GM19351 (cell line): ENCODE results near the gene SLC6A16.
"Not testable (repeated sequence)": the region's sequence is repeated elsewhere in the genome, so short reads cannot be mapped to it uniquely, and the experiment has no call there.

Source experiments
- ATAC-seq: cut with Tn5 transposase; IDR thresholded peaks from one replicate; pipeline ENCODE4 v1.9.1; 2021; ENCODE audit warnings: mild to moderate bottlenecking, moderate library complexity; ENCODE audit not compliant: unreplicated experiment

SLC6A16 gene

DNA sequence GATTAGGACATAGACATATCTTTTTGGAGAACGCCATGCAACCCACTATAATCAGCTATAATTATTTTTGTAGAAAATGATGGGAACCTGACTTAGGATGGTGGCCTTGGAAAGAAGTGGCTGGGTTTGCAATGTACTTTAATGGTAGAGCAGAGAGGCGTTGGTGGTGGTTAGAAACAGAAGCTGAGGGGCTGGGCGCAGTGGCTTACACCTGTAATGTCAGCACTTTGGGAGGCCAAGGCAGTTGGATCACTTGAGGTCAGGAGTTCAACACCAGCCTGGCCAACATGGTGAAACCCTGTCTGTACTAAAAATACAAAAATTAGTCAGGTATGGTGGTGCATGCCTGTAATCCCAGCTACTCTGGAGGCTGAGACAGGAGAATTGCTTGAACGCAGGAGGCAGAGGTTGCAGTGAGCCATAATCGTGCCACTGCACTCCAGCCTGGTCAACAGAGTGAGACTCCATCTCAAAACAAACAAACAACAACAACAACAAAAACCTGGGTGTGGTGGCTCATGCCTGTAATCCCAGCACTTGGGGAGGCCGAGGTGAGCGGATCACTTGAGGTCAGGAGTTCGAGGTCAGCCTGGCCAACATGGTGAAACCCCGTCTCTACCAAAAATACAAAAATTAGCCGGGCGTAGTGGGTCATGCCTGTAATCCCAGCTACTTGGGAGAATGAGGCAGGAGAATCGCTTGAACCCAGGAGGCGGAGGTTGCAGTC is 7.9 kb upstream of the SLC6A16 start:
- ATAC-seq = not testable (repeated sequence)

DNA sequence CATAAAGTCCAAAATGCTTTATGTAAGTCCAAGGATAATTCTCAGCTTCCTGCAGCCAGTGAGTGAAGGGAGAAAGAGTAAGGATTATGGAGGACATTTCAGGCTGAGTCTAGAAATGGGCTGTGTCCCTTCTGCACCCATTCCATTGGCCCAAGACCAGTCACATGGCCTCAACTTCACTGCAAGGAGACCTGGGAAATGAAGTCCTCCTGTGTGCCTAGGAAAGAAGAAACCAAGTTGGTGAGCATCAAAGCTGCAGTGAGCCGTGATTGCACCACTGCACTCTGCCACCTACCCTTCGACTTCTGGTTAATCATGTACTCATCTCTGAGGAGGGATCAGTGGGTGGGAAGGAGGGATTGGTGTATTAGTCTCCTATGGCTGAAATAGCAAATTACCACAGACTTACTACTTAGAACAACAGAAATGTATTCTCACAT is 6.6 kb upstream of the SLC6A16 start:
- ATAC-seq = no peak

DNA sequence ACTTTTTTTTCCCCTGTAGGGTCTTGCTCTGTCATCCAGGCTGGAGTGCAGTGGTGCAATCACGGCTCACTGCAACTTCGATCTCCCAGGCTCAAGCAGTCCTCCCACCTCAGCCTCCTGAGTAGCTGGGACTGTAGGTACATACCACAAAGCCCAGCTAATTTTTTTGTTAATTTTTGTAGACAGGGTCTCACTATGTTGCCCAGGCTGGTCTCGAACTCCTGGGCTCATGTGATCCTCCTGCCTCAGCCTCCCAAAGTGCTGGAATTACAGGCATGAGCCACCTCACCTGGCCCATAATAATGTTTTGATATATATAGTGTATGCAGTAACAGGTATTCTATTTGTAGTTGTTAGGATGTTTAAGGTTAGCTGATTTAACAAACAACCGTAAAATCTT is 6.2 kb upstream of the SLC6A16 start:
- not testable (repeated sequence) for ATAC-seq

DNA sequence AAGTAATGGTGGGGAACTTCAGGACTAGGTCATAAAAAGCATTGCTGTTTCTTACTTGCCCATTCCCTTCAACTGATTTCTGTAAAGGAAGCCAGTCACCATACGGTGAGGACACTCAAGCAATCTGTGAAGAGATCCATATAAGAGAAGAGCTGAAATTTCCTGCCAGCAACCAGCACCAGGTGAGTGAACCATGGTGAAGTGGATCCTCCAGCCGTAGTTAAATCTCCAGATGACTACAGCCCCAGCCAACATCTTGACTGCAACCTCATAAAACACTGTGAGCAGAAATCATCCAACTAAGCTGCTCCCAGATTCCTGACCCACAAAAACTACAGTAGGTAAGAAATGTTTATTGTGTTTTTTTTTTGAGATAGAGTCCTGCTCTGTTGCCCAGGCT is 3.8 kb upstream of the SLC6A16 start:
- no peak for ATAC-seq

DNA sequence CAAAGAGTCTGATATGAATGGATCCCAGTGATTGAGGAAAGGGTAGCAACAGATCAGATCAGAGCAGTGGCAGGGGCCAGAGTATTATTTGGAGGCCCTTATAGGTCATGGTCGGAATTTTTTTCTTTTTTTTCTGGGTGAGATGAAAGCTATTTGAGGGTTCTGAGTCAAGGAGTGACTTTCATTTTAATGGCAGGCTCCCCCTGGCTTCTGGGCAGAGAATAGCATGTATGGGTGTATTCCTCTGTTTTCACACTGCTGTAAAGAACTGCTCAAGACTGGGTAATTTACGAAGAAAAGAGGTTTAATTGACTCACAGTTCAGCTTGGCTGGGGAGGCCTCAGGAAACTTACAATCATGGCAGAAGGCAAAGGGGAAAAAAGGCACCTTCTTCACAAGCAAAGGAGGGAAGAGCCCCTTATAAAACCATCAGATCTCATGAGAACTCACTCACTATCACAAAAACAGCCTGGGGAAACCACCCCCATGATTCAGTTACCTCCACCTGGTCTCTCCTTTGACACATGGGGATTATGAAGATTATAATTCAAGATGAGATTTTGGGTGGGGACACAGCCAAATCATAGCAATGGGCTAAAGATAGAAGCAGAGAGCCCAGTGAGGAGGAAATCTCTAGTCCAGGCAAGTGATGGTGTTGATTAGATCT is 3.0 kb upstream of the SLC6A16 start:
- ATAC-seq = no peak

DNA sequence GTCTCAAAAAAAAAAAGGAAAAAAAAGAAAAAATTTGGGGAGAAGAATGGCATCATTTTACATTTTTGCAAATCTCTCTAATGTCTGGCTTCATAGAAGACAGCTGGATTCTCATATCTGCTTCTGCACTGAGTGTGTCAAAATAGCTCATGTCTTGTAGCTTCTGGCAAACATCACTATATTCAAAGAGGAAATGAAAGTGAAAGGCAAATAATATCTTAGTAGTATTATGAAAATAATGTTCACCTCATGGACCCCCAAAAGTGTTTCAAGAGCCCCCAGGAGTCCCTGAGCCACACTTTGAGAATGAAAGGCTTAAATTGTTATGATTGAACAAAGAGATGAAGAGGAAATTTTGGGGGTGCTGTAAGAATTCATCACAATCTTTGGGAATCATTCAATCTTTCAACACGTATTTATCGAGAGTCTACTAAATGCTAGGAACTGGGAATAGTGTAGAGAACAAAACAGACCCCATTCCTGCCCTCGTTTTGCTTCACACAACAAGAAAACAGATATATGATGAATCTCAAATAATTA is 1.2 kb upstream of the SLC6A16 start:
- ATAC-seq = no peak

DNA sequence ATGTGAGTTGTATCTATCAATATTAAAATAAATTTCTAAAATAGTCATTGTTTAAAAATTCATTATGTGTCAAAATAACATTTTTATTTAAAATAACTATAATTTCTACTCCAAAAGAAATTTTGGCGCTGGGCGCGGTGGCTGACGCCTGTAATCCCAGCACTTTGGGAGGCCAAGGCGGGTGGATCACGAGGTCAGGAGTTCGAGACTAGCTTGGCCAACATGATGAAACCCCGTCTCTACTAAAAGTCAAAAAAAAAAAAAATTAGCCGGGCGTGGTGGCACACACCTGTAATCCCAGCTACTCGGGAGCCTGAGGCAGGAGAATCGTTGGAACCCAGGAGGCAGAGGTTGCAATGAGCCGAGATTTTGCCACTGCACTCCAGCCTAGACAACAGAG is 765 bp upstream of the SLC6A16 start:
- ATAC-seq = not testable (repeated sequence)

DNA sequence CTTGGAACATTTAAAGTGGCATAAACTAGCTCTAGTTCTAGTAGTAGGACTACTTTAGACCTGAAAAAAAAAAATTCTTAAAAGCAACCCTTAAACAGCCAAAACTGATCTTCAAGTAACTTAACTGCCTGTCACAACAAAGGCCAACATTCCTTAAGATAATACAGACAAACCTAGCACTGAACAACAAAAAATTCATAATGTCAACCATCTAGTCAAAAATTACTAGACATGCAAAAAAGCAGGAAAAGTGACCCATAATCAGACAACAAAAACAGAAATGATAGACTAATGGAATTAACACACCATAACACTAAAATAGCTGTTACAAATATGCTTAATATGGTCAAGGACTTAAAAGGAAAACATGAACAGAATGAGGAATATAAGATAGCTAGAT is 6.7 kb downstream of the SLC6A16 start:
- no peak for ATAC-seq

DNA sequence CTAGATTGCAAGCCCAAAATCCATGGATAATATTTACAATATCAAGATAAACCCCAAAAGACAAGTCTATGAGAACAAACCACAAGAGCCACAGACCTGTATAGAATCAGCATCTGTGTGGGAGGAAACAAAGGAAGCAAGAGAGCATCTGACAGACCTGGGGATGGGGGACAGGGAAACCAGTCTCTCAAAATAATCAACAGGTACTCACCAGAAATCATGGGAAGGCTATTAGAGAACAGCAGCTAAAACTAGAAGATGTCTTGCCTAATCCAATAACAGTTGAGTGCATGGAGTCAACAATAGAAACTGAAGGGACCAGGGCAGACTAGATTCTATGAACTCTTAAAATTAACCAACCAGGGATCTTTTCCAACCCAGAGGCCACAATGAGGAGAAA is 8.7 kb downstream of the SLC6A16 start:
- ATAC-seq = no peak

DNA sequence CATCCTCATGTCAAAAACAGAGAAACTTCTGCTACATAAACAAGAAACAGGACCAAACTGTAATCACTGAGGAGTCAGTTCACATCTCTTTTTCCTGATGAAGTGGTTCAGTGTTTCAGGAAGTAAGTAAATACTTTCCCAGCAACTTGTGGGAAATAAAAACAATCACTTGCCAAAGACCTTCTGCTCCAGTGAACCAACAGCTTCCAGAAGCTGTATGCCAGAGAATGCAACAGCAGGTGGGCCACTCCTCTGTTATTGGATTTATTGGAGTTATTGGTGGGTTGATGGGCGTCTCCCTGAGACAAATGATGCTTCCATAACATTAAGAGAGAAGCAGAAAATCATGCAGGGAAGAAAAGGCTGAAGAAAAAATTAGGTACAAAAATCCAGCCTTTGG is 9.9 kb downstream of the SLC6A16 start:
- ATAC-seq = no peak

DNA sequence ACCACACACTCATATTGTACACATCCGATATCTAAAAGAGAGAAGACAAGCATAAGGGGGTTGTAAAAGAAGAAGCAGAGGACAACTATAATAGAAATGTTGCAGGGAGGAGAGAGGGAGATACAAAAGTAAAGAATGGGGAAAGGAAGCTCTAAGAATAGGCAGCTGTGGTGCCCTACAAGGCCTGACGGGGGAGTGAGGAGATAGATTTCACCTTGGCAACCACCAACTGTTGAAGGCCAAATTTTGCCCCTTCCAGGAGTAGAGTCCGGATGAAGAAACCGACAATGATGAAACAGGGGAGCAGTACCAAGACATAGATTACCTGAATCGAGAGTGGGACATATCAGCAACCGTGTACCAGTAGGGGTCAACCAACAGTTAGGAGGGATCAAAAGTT is 15.9 kb downstream of the SLC6A16 start:
- no peak for ATAC-seq

DNA sequence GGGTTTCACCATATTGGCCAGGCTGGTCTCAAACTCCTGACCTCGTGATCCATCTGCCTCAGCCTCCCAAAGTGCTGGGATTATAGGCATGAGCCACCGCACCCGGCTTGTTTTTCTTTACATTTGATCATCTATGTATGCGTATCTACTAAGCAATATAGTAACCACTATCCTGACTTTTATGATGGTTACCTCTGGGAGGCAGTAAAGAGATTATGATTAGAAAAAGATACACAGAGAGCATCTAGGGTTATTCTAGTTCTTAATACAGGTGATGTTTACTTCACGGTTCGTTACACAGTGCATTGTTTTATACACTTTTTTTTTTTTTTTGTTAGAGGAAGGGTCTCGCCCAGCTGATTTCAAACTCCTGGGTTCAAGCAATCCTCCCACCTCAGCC is 18.3 kb downstream of the SLC6A16 start:
- not testable (repeated sequence) for ATAC-seq

DNA sequence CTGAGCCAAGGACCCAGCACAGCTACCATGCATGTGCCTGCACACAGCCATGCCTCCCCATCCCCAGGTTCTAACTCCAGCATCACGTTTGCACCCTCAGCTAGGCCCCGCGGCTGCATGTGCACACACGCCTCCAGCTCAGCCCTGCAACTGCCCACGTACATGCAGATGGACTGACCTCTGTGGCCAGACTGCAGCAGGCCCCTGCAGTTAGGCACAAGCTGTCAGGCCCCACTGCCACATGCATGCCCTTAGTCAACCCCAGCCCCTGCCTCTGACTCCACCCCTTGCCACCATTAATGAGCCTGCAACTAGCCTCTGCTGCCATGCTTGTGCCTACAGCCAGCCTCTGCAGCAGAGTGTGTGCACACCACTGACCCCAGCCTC is 23.1 kb downstream of the SLC6A16 start:
- ATAC-seq = no peak

DNA sequence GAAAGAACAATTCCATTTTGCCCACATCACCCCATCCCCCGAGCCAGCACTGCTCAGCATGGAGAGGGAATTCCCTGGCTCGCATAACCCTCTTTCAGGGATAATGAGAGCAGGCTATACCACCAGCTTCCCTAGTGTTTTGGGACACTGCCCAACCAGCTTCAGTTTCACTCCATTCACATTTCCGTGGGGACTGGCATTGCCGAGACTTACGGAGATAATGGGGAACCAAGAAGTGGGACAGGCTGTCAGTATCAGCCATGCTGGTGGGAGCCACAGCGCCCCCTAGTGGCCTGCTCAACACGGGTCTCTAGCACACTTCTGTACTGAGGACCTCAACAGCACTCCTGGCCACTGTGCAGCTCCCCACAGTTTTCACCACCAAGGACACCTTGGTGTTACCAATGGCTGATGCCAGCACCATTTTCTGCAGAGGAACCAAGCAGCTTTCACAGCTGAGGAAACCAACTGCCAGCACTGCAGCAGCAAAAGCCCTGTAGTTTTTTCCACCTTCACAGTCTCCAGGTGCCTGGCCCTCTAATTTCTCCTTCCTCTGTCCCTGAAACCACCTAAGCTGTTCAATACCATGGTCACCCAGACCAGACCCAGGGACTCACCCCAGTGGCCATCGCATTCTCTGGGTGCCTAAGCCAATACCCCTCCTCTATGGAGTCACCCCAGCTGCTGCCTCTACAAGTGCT is 23.7 kb downstream of the SLC6A16 start:
- ATAC-seq = no peak

DNA sequence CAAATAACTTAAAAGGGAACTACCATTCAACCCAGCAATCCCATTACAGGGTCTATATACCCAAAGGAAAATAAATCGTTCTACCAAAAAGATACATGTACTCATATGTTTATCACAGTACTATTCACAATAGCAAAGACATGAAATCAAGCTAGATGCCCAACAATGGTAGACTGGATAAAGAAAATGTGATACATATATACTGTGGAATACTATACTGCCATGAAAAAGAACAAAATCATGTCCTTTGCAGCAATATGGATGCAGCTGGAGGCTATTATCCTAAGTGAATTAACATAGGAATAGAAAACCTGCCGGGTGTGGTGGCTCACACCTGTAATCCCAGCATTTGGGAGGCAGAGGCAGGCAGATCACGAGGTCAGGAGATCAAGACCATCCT is 26.3 kb downstream of the SLC6A16 start:
- ATAC-seq = not testable (repeated sequence)

DNA sequence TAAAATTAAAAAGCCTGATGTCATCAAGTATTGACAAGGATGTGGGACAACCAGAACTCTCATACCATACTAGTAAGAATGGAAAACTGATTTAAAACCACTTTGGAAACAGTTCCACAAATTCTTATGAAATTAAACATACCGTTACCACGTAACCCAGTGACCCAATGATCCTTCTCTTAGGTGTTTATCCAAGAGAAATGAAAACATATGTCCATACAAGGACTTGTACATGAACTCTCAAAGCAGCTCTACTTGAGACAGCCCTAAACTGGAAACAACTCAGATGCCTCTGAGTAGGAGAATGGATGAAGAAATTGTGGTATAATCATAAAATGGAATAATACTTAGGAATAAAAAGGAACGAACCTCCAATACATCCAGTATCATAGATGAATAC is 27.6 kb downstream of the SLC6A16 start:
- no peak for ATAC-seq

DNA sequence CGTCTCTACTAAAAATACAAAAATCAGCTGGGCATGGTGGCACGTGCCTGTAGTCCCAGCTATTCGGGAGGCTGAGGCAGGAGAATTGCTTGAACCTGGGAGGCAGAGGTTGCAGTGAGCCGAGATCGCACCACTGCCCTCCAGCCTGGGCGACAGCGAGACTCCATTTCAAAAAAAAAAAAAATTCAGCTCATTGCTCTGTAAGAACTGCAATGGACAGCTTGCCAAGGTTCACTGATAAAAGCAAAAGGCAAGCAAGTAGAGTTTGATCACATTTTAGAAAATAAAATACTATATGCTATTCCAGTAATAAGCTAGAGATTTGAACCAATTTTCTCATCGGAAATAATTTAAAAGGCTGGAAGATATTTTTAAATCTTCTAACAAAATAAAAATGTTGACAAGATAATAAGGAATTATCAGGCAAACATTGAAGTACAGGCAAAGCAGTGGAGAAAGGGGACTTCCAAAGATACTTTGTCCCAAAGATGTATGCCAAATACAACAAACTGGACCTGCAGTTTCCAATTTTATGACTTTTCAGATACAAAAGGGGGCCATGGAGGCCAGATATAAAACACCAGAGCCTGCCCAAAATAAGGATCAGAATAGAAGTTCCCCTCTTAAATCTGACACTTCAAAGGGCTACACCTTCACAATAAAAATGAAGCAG is 29.6 kb downstream of the SLC6A16 start:
- no peak for ATAC-seq

DNA sequence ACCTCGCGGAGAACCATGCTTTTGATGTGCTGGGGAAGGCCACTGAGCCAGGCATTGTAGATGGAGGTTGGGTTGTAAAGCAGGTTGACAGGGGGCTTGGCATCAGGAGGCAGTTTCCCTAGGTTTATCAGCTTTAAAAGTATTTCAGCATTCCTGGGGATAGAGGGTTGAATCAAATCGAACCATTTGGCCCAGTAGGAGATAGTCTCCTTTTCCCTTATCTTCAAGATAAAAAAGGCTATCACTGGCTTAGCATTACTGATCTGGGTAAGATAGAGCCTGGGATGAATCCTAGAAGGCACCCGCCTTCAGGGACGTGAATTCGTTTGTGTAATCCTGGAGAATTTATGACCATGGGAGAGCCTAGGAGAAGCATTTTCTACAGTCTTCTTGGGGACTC is 30.6 kb downstream of the SLC6A16 start:
- ATAC-seq = no peak

DNA sequence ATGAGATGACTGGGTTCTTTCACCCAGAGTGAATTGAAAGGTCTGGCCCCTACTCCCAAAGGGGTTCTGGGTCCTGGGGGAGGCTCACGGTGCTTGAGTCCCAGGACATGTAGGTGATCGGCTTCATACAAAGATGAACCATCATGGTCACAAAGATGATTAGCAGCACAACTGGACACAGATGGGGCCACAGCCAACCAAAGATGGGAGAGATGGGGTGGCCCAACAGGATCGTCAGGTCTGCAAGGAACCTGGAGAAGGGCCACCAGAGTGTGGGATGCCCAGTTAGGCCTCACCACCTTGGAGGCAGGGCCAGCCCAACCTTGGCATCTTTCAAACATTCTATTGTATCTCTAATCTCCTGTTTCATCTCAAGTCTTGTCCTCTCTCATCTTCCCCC is 34.5 kb downstream of the SLC6A16 start:
- ATAC-seq = no peak

DNA sequence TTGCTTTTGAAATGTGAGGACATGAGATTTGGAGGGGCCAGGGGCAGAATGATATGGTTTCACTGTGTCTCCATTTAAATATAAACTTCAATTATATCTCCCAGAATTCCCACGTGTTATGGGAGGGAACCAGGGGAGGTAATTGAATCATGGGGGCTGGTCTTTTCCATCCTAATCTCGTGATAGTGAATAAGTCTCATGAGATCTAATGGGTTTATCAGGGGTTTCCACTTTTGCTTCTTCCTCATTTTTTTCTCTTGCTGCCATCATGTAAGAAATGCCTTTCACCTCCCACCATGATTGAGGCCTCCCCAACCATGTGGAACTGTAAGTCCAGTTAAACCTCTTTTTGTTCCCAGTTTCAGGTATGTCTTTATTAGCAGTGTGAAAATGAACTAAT is 35.7 kb downstream of the SLC6A16 start:
- ATAC-seq = not testable (repeated sequence)

DNA sequence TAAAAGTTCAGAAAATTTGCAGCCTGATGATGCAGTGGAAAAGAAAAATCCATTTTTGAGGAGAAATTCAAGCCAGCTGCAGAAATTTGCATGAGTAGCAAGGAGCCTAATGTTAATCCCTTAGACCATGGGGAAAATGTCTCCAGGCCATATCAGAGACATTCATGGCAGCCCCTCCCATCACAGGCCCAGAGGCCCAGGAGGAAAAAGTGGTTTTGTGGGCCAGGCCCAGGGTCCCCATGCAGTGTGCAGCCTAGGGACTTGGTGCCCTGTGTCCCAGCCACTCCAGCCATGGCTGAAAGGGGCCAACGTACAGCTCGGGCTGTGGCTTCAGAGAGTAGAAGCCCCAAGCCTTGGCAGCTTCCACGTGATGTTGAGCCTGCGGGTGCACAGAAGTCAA is 36.8 kb downstream of the SLC6A16 start:
- ATAC-seq = not testable (repeated sequence)
